GM04504 (cell line): Measurements from ENCODE around the gene ARHGAP27.
"Not testable (repeated sequence)": the region's sequence is repeated elsewhere in the genome, so short reads cannot be mapped to it uniquely, and the experiment has no call there.

Source experiments
- DNase-seq: peaks from one replicate; pipeline ENCODE4 v3.0.0-alpha.2; 2012; ENCODE audit warnings: low read depth

The ARHGAP27 gene

GRCh38 chr17:45432405-45433158, at the start of gene ARHGAP27:
Gene ARHGAP27, minus strand, starts transcription at chr17:45432870. Its CDS starts 2,591 bp downstream, at chr17:45430279.
- DNase-seq, result no peak

GRCh38 chr17:45482317-45482716, 49.6 kb upstream of the ARHGAP27 start:
- not testable (repeated sequence) for DNase-seq

- DNase-seq, result not testable (repeated sequence)
Observed at GRCh38 chr17:45475436-45475835, 42.8 kb upstream of the ARHGAP27 start.

- DNase-seq, result not testable (repeated sequence)
Observed at GRCh38 chr17:45472249-45472648, 39.6 kb upstream of the ARHGAP27 start.

GRCh38 chr17:45469204-45469563, 36.5 kb upstream of the ARHGAP27 start:
- DNase-seq, result not testable (repeated sequence)

- not testable (repeated sequence) for DNase-seq
Observed at GRCh38 chr17:45468293-45469203, 35.9 kb upstream of the ARHGAP27 start.

- DNase-seq, result not testable (repeated sequence)
Observed at GRCh38 chr17:45461524-45462327, 29.1 kb upstream of the ARHGAP27 start.

GRCh38 chr17:45460422-45460821, 27.8 kb upstream of the ARHGAP27 start:
- not testable (repeated sequence) for DNase-seq

- DNase-seq, result not testable (repeated sequence)
Observed at GRCh38 chr17:45454341-45454740, 21.7 kb upstream of the ARHGAP27 start.

GRCh38 chr17:45453731-45454130, 21.1 kb upstream of the ARHGAP27 start:
- DNase-seq, result not testable (repeated sequence)

GRCh38 chr17:45453225-45453534, 20.5 kb upstream of the ARHGAP27 start:
- DNase-seq, result not testable (repeated sequence)

- DNase-seq, result not testable (repeated sequence)
Observed at GRCh38 chr17:45452329-45453224, 19.9 kb upstream of the ARHGAP27 start.

GRCh38 chr17:45451660-45452059, 19.0 kb upstream of the ARHGAP27 start:
- DNase-seq, result not testable (repeated sequence)

- DNase-seq, result no peak
Observed at GRCh38 chr17:45451131-45451530, 18.5 kb upstream of the ARHGAP27 start.

- DNase-seq, result not testable (repeated sequence)
Observed at GRCh38 chr17:45449708-45450329, 17.1 kb upstream of the ARHGAP27 start.

- not testable (repeated sequence) for DNase-seq
Observed at GRCh38 chr17:45449260-45449659, 16.6 kb upstream of the ARHGAP27 start.

GRCh38 chr17:45448483-45448882, 15.8 kb upstream of the ARHGAP27 start:
- not testable (repeated sequence) for DNase-seq

- not testable (repeated sequence) for DNase-seq
Observed at GRCh38 chr17:45448066-45448465, 15.4 kb upstream of the ARHGAP27 start.

- not testable (repeated sequence) for DNase-seq
Observed at GRCh38 chr17:45447650-45448049, 15.0 kb upstream of the ARHGAP27 start.

GRCh38 chr17:45446872-45447625, 14.4 kb upstream of the ARHGAP27 start:
- DNase-seq, result not testable (repeated sequence)
